ENCODE measurements around the gene FZR1. TPM values are rescaled to one million over a fixed set of nuclear protein-coding genes. Genes with fewer than 3 reads are reported as not detected.

The FZR1 gene
- total and polyA plus RNA-seq, 7 donors: 12.8 to 25.8 (median 24.3) TPM

- DNase-seq (no peak), ATAC-seq (peak in 2 of 4 donors; percentile 21 to 26)
- 68 to 82% (median 69%) methylated on average over 16 to 31 of the region's 31 CpGs for WGBS, 3 donors
- no peaks in the 10 kb centered on the region for H3K27me3 ChIP-seq (ENCODE audit: insufficient read depth in 3 of 3, low read length in 2 of 3)
- H3K36me3 ChIP-seq (ENCODE audit: insufficient read depth in 1 of 2, low read depth in 1 of 2): peaks cover 0 to 37% of the 10 kb centered on the region in 2 donors
- TF ChIP-seq CTCF (IDR thresholded peaks at IDR 0.05): no peak
- H3K27ac ChIP-seq: no peak overlapping the region
- intact Hi-C loops (cut with DNase I): no loop called here
- H3K9me3 ChIP-seq: no peaks in the 10 kb centered on the region
- H3K4me3 ChIP-seq: no peak overlapping the region
- H3K4me1 ChIP-seq: peaks cover 3% of the 10 kb centered on the region
Observed at GRCh38 chr19:3464587-3465235, 41.4 kb upstream of the FZR1 start.

- Histone ChIP-seq H3K27me3 (ENCODE audit: insufficient read depth in 3 of 3, low read length in 2 of 3) (no peaks in the 10 kb centered on the region), H3K4me1 (no peaks in the 10 kb centered on the region), H3K9me3 (no peaks in the 10 kb centered on the region), H3K4me3 (no peak overlapping the region), H3K36me3 (ENCODE audit: insufficient read depth in 1 of 2, low read depth in 1 of 2) (peaks cover 0 to 31% of the 10 kb centered on the region in 2 donors), H3K27ac (no peak overlapping the region)
- no peak for TF ChIP-seq CTCF (IDR thresholded peaks at IDR 0.05)
- 62 to 75% (median 72%) methylated on average over 6 to 7 of the region's 7 CpGs for WGBS, 3 donors
- no peak for DNase-seq
- ATAC-seq: peak; percentile 14 to 20 (median 16)
- intact Hi-C loops (cut with DNase I): no loop called here
Observed at GRCh38 chr19:3465552-3465951, 40.6 kb upstream of the FZR1 start.

- whole genome bisulfite sequencing, 3 donors: 28 to 46% (median 32%) methylated on average over 9 of the region's 9 CpGs
- H3K9me3 ChIP-seq: no peaks in the 10 kb centered on the region
- TF ChIP-seq CTCF (IDR thresholded peaks at IDR 0.05): no peak
- no peaks in the 10 kb centered on the region for H3K4me1 ChIP-seq
- no peak overlapping the region for H3K27ac ChIP-seq
- intact Hi-C loops (cut with DNase I): no loop called here
- ATAC-seq (no peak), DNase-seq (no peak)
- no peak overlapping the region for H3K4me3 ChIP-seq
- no peaks in the 10 kb centered on the region for H3K27me3 ChIP-seq (ENCODE audit: insufficient read depth in 3 of 3, low read length in 2 of 3)
- peaks cover 0 to 21% of the 10 kb centered on the region in 2 donors for H3K36me3 ChIP-seq (ENCODE audit: insufficient read depth in 1 of 2, low read depth in 1 of 2)
Observed at GRCh38 chr19:3466635-3467034, 39.5 kb upstream of the FZR1 start.

- Histone ChIP-seq H3K9me3 (no peaks in the 10 kb centered on the region), H3K27ac (no peak overlapping the region), H3K27me3 (ENCODE audit: insufficient read depth in 3 of 3, low read length in 2 of 3) (no peaks in the 10 kb centered on the region), H3K4me1 (no peaks in the 10 kb centered on the region), H3K36me3 (ENCODE audit: insufficient read depth in 1 of 2, low read depth in 1 of 2) (peaks cover 0 to 16% of the 10 kb centered on the region in 2 donors), H3K4me3 (no peak overlapping the region)
- DNase-seq (no peak), ATAC-seq (peak in 1 of 4 donors; percentile 13)
- TF ChIP-seq CTCF (IDR thresholded peaks at IDR 0.05): no peak
- intact Hi-C loops (cut with DNase I): no loop called here
- WGBS, 3 donors: 73 to 85% (median 83%) methylated on average over 10 of the region's 10 CpGs
Observed at GRCh38 chr19:3467437-3468198, 38.5 kb upstream of the FZR1 start.
